DMS153 (cell line): ENCODE data around the gene ADCY1.
"Not testable (repeated sequence)": the region's sequence is repeated elsewhere in the genome, so short reads cannot be mapped to it uniquely, and the experiment has no call there.

Experiments used
- DNase-seq: peaks from one replicate; lab custom pipeline; 2025; lab: John Stamatoyannopoulos, UW

The ADCY1 gene

GRCh38 chr7:45712872-45713668, 138.9 kb downstream of the ADCY1 start:
- DNase-seq = no peak

- DNase-seq = no peak
Observed at GRCh38 chr7:45713669-45714520, 139.7 kb downstream of the ADCY1 start.

GRCh38 chr7:45714521-45714820, 140.3 kb downstream of the ADCY1 start:
- no peak for DNase-seq

GRCh38 chr7:45715471-45716352, 141.5 kb downstream of the ADCY1 start:
- DNase-seq = no peak

DNA sequence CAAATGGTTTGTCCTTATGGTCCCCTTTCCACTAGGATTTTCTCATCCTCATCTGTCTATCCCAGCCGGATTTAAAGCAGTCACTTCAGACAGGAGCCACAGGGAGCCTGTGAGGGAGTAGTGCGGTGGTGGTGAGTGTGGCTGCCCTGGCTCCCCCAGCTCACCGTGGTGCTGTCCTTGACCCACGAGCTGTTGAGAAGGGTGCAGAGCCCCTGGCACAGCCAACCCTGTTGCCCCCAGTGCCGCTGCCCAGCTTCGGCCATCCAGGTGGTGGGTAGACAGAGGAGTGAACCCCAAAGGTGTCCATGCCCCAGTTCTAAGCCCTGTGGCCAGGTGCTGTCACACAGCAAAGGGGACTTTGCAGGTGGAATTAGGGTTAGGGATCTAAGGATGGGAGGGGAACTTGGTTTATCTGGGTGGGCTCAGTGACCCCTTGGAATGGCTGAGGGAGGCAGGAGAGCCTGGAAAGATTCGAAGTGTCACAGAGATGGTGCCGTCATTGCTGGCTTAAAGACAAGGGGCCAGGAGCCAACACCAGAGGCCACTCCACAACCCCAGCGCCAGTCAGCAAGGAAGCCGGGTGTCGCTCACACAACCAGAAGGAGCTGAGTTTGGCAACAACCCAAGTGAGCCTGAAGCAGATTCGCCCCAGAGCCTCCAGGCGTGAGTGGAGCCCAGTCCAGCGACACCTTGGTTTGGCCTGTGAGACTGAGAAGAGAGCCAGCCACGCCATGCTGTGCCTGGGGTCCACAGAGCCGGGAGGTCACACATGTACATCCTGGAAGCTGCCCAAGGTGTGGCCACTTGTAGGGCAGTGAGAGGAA, 142.4 kb downstream of the ADCY1 start:
- DNase-seq = no peak

DNA sequence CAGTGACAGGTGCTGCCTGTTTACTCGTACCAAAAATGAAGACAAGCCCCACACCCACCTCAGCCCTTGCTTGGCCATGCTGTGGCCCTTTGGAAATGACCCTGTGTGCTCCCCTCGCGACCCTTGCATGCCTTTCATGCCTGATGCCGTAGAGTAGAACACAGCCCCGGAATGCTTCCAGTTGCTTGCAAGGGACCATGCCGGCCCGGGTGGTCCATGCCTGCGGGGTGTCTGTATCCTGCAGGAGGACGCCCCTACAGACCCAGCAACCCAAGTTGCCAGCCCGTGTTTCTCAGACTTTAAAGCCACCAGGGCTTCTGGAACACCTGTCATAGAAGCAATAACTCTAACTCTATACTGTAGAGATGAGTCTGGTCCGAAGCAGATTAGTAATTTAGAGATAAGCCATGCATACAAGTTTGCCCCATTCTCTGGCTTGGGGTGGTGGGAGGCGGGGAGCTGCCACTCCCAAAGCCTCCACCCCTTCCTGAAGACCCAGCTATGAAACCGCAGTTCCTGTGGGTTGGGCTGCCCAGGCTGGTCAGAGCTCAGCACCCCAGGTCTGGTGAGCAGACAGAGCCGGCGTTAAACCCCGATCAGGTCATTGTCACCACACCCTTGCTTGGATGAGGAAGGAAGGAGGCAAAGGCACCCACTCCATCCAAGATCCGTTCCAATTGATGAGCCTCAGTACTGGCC, 143.5 kb downstream of the ADCY1 start:
- no peak for DNase-seq

- no peak for DNase-seq
Observed at GRCh38 chr7:45718464-45719330, 144.5 kb downstream of the ADCY1 start.

- DNase-seq = no peak
Observed at GRCh38 chr7:45720989-45721388, 146.8 kb downstream of the ADCY1 start.

- peak; percentile 84 for DNase-seq
Observed at GRCh38 chr7:45721686-45722598, 147.8 kb downstream of the ADCY1 start.

GRCh38 chr7:45725231-45725630, 151.1 kb downstream of the ADCY1 start:
- DNase-seq = not testable (repeated sequence)

DNA sequence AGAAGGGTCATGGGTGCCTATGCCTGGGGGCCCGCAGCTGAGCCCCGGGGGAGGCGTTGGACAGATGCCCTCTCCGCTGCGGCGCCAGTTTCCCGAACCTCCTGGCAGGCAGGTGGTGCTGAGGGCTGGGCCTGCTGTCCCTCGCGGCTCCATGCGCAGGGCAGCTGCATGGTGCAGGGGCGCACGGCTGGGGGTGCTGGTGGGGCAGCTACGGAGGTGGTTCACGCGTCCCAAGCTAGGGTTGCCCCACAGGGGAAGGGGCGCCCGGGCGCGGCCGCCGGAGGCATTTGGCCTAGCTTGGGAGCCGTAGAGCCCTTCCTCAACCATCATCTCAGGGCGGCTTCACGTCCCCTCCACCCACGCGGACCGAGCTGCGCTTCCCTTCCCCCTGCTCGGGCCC, 152.7 kb downstream of the ADCY1 start:
- DNase-seq = no peak

DNA sequence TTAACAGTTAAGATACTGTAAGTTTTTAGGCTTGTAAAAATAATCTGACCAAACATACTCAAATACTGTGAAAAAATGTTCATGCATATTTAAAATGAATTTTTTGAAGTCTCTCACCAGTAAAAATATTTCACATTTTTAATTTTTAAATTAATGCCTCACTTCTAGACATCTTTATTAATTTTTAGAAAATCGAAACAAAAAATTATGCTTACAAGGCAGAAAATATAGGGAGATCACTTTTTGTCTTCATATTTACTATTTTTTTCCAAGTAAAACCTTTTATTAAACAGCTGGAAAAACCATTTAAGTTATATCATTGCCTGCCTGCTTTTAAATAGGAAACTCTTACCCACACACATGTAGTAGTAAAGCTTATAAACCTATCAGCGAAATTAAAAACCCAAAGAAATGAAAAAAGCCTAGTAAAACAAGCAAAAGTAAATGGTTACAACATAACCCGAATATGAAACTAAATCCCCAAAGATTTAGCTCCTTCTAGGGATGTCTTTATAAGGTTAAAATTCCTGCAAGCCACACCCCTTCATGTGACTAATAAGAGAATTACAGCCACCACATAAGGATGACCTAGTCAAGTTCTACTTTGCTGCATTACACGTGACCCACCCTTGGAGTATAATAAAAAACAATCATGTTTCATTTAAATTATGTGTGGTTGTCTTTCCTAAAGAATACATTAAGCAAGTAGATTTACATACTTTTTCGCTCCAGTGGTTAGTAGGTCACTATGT, 157.7 kb downstream of the ADCY1 start:
- not testable (repeated sequence) for DNase-seq

GRCh38 chr7:45738920-45739319, 164.8 kb downstream of the ADCY1 start:
- DNase-seq = not testable (repeated sequence)

DNA sequence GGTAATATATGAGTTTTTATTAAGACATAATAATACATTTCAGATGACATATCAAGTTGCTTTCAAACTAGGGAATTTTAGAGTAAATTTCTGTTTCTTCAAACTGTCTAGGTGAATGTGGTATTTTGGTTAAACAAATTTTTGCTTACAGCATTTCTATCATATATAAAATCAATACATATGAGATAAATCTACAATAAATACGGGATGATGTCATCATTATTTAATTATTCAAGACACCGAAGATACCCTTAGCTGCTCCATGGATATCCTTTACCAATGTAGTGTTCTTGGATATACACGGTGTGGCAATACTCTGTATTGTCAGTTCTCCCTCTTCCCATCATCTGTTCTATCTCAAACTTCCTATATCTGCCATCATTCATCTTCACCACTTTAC, 166.4 kb downstream of the ADCY1 start:
- DNase-seq = not testable (repeated sequence)

- not testable (repeated sequence) for DNase-seq
Observed at GRCh38 chr7:45748976-45749375, 174.8 kb downstream of the ADCY1 start.

GRCh38 chr7:45751352-45751751, 177.2 kb downstream of the ADCY1 start:
- DNase-seq = not testable (repeated sequence)

DNA sequence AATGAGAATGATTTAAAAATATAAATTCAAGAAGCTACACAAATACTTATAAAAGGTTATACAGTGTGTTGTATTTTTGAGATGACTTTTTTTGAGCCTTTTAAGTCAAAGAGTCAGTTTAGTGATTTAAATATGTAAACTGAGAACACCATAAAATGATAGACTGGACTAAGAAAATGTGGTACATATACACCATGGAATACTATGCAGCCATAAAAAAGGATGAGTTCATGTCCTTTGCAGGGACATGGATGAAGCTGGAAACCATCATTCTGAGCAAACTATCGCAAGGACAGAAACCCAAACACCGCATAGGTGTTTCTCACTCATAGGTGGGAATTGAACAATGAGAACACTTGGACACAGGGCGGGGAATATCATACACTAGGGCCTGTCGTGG, 182.2 kb downstream of the ADCY1 start:
- DNase-seq = not testable (repeated sequence)

- not testable (repeated sequence) for DNase-seq
Observed at GRCh38 chr7:45756757-45757156, 182.6 kb downstream of the ADCY1 start.
